ENCODE measurements around the gene YOD1.

YOD1 gene

DNA sequence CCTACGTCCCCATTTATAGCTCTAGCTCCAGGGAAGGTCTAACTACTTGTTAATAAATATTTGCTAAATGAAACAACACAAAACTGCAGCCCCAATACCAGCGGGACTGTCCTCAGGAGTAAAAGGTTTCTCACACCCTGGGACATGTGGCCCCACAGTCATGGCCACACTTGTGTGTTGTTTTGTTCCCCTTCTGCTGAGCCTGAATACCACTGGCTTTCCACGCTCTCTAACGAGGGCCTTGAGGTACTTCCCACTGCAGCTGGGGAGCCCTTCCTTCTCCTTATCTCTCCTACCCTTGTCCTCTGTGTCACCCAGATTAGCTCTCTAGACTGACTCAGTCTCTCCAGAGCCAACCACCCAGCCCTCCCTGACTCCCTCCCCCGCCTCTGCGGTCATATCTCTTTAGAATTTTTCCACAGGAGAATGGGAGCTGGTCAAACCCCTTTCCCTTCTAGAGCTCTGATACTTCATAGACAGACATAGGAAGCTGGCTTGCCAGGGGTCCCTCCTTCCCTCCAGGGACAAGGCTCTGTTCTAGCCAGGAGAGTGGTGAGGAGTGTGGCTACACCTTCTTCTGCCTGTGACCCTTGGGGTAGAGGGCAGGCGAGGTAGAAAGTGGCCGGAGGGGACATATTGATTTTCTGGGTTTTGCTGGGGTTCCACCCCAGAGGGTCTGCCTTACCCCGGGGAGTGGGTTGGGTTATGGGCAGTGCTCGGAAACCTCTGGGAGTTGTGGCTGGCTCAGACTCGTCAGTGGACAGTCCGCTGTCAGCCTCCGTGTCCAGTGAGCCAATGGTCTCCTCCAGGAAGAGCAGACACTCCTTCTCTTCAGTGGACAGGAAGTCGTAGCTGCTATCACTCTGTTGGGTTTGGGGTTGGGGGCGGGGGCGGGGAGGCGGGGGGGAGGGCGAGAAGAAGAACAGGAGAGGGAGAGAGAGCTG is 26.5 kb downstream of the YOD1 start:
- peak in 1 of 2 donors; percentile 26 for DNase-seq

DNA sequence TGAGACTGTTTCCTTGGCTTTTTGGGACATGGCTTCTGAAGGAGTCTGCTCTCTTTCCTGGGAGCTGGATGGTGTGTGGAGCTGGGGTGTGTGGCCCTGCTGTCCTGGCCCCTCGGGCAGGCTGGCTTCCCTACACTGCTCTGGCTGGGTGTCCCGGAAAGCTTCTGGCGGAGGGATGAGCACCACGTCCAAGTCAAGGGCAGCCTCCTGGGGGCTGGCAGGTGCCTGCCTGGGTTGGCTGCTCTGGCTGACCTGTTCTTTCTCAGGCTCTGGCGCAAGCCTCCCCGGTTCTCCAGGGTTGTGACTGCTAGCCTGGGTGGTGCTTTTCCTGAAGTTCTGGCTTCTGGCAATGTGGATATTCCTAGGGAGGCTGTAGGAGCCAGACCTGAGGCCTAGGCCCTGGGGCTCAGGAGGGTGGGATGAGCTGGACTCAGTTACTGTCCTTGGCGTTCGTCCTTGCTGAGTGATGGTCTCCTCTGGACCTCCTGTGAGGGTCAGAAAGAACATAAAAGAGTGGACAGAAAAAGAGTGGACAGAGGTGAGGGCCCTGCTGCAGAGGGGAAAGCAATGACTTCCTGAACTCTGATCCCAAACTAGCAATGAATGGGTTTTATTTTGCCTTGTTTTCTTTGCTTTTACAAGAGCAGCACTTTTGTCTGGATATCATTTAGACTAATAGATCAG is 27.9 kb downstream of the YOD1 start:
- DNase-seq, result no peak

DNA sequence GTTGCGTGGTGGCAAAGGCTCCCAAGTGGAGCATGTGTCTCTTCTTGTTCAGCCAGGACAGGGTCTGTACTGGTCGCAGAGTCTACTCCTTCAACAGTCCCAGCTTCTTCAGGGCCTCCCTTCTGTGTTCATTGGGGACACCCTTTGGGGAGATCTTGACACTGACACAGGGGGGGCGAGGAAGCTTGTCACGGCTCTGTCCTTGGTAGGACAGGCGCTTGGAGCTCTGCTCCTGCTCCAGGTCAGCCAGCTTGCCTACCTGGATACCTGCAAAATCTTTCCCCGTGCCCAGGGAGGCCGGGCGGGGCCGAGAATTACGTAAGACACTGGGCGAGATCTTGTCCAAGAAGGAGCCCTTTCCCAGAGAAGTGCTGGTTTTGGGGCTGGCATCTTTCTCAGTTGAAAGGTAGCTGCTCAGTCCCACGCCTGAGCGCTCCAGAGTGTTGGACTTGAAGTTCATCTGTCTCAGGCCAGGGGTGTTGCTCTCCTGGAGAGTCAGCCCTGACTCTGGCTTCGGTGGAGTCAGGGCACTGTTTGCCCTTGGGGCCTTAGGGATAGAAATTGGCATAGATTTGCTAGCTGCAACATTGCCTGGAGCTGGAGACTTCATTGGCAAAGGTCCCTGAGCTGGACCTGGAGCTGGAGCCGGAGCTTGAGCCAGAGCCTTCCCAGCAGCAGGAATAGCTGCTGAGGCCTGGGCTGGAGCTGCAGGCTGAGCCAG is 29.0 kb downstream of the YOD1 start:
- no peak for DNase-seq

DNA sequence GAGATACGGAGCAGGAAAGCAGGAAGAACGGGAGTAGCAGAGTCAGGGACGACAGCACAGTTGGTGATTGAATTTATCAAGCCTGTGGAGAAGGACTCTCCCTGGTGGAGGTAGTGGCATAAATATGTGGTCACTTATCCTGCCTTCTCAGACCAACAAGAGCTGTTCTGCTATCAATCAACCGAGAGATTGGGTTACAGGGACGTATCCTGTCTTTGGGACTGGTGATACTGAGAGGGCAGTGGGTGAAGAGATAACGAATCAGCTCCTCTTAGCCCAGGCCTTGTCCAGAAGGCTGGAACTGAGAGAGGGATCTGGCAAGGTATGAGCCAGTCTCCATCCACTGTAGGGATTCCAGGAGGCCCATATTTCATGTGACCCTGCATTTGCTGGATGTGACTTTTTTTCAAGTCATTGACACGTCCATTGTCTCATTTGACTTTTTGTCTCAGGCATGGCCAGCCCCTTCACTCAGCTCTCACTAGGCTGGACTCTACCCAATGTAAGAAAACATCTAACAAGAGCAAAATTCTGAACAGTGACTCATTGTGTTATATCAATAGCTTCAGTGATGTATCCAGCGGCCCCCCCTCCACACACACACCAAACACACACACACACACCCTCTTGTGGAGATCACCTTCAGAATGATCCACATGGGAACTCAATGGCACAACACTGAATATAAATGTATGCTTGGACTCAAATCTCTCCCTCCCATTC is 29.7 kb downstream of the YOD1 start:
- no peak for DNase-seq

DNA sequence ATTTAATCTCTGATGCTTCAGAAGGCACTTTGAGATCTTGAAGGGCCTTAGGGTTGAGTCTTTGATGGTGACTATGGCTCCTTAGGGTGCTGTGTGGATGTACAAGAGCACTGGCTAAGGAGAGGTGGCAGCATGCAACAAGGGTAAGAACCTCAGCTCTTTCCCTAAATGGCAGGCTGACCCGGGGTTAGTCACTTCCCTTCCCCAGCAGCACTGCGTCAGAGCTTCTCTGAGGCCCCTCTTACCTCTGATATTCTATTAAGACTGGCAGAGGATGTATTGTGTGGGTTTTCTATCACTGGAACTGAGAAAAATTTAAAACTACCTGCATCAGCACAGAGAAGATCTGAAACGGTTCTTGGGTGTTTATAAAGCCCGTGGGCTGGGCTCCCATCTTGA is 30.3 kb downstream of the YOD1 start:
- no peak for DNase-seq

DNA sequence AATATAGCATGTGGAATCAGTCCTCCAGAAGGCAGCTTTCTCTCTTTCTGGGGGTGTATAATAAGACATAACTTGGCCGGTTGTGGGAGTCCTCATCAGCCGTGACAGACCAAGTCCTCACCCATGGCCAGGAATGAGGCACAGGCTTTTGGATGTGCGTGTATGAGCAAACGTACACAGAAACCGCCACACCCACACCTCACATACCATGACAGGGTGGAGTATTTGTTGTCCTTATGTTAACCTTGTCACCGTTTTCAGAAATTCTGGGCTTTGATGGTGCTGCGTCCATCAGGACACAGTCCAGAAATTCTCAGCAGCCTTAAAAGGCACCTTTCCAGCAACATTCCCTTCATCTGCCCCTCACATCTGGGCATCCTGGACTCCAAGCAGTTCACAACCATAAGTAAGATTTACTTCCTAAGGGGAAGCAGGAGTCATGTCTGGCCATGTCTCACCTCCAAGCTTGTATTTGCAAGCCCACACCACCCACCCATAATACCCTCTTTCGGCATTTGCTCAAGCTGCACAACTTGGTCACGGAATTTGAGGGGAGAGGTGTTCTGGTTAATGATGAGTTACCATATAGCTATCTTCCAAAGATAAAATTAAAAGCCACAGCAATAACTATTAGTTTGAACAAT is 30.8 kb downstream of the YOD1 start:
- DNase-seq, result no peak

DNA sequence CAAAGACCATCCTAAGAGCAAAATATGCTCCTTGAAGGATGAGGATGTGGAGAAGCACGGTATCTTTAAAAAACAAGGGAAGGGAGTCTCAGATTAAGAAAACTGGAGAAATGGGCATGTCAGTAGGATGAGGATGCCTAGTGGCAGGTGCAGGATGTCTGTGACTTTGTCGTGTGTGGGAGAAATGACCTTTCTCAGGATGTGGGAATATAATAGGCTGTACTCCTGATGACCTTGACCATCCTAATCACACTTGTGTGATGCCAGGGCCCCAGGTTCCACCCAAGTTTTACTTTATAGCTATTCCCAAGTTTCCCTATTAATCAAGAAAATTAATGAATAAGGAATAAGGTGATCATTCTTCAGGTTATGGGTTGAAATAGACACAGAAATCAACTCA is 31.3 kb downstream of the YOD1 start:
- DNase-seq, result no peak

DNA sequence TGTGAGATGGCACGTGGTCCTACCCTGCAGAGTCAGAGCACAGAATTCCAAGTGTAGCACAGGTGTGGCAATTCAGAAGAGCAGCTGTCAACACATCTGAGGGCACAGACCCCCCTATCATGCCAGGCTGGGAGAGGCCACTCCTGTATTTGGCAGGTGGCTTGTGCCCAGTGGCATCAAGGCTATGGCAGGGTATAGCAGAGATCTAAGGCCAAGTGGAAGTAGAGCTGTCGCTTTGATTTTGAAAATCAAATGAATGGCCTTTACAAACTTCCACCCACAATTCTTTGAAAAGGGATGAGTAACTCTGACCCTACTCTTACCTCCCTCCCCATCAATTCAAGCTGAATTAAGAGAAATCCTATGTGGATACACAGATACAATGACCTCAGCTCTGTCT is 31.8 kb downstream of the YOD1 start:
- DNase-seq, result no peak

DNA sequence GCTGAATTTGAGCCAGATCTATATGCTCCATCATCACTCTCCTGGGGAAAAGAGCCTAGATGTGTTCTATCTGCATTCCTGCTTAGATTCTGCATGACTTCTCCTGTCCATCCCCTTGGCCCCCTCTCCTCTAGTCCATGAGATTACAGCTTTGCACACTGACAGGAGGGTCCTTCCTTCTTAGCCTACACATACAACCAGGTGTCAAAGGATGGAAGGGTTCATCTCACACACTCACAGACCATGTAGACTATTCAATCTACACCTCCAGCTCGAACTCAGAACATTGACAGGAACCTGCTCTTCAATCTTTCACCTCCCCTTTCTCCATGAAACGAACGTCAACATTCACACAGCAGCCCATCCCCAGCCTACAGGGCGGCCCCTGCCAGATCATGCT is 32.3 kb downstream of the YOD1 start:
- DNase-seq, result no peak

DNA sequence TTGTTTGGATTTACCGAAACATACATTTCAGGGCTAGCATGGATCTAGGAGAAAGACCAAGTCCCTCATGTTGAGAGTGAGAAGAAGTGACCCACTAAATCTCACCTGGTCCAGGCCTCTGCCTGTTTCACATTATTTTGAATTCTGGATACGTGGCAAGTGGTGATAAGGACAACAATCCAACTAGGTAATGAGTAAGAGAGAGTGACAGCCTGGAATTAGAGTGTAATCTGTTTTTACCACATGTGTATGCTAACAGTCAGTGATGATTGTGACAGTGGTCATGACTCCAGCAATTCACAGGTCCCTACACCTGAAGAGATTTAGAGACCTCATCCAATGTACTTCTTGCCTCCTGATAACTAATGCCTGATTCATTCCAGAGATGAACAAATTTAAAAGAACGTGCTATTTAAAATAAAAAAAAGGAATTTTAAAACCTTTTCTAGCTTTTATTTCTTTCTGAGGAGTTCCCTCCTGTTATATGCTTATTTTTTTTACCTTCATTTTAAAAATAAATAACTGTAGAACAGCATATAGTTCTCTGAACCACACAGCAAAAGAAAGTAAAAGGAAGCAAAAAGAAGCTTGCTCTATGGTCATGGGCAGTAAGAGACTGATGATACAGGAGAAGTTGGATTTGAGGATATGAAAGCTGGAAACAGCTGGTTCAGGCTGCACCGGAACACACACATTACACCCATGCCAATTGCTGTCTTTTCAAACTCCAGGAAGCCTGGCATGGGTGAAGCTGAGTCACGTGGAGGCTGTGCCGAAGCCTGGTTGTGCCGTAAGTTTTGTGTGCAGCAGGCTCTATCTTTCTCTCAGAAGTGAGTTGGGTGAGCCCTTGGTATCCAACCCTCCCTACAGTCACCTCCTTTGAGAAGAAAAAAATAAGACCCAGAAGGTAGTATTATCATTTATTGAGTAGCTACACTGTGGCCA is 33.1 kb downstream of the YOD1 start:
- DNase-seq, result no peak

DNA sequence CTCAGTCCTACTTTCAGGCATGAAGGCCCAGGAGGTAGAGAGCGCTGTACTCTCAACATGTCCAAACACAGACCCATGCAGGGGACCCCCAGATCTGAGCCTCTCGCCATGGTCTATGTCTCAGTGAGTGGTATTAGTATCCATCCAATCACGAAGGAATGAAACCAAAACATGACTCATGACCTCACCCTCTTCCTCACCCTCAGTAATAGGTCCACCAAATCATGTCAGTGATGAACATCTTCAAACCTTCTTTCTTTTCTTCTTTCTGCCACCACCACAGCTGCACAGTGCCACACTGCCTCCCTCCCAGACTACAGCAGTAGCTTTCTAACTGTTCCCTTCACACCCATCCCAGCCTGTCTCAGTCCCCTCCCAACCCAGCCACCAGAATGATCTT is 35.2 kb downstream of the YOD1 start:
- DNase-seq, result no peak

DNA sequence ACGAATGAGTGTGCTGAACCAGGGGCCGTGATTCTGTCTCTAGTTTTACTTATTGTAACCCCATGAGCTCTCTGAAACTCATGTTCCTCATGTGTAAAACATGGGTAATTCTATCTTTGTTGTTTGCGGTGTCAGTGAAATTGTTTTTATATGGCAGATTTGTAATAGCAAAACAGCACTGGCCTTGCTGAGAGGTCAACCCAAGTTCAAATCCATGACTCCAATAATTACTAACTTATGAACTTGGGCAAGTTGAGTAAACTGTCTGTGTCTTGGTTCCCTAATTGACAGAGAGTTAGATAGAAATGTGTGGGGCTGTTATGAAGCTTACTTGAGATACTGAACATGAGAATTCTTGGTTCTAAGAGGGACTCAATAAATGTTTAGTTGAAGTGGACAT is 36.3 kb downstream of the YOD1 start:
- no peak for DNase-seq

DNA sequence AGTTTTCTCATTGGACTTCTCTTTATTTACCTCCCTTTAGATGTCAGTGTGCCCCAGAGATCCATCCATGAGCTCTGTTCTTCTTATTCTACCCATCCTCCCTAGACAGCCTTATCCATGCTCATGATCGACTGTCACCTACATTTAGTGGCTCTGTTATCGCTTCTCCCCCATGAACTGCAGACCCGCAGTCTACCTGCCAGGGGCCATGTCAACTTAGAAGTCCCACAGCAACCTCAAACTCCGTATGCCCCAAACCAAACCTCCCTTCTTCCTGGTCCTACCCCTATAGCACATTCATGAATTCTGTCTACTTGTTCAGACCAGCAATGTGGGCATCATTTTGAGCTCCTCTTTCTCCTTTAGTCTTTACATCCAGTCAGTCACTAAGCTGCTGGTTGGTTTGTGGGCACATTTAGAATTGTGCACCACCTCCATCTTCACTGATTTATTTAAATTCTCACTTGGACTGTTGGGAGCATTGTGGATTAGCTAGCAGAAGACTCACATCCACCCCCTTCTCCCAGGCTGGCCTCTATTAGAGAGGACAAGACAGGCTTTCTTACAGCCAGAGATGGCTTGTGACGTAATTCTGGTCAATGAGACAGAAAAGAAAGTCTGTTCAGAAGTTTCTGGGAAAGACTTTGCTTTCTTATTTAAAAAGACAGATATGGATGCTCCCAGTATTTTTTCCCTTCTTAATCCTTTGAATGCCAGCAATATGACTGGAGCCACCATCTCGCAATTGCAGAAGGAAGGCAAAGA is 37.5 kb downstream of the YOD1 start:
- DNase-seq, result no peak

DNA sequence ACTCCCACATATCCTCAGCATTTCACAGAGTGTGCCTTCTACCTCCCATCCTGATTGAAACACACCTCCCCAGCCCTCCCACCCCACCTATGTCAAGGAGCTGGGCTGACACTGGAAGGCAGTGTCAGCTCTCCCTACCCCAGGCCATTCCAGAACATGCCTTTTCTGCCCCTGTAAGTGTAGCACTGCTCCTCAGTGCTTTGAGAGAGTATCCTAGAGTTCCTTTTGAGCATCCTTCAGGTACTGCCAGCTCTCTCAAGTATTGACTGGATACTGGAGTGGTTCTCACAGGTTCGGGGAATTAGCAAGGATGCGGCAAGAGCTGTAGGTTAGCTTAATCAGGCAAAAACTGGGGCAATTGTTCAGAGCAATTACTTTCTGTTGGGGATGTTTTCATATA is 40.3 kb downstream of the YOD1 start:
- no peak for DNase-seq

DNA sequence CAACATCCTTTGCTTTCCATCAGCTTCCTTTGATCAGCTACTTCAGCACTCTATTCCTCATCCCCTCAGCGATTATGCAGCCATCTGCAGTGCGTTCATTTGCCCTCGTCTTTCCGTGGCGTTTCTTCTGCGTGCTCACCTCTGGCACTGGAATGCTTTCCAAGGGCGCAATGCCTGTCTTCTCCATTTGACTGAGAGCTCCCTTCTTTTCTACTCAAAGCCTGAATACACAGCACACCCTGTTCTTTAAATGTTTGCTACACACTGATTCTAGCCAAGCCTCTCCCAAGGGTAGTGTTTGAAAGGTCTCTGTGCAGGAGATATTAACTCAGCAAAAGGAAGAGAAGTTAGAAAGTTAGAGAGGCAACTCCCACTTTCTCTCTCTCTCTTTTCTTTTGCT is 41.1 kb downstream of the YOD1 start:
- no peak for DNase-seq

DNA sequence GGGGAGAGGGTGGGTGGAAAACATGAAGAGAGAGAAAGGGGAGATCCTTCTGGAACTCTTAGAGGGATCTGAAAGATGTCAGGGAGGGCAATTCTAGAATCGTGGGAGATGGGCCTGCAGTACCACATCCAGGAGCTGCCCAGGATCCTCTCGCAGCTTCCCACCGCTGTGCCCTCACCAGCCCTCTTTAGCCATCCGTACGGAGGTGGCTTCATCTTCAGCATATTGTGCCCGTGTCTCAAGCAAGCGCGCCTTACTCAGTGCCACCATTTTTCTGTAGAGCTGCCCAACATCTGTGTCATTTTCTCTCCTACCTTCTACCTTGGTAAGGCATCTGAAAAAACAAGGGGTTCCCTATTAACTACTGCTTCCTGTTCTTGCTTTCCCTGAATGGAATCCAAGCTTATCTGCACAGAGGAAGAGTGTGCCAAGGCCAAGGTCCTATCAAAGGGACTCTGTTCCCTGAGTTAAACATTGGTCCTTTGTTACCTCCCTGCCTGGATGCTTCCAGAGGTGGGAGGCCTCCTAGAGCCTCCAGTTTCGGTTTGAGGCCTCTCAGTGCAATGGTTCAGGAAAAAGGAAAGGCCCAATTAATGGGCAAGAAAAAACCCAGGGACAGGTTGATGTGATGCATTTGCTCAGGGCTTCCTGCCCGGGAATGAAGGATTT is 41.7 kb downstream of the YOD1 start:
- no peak for DNase-seq

DNA sequence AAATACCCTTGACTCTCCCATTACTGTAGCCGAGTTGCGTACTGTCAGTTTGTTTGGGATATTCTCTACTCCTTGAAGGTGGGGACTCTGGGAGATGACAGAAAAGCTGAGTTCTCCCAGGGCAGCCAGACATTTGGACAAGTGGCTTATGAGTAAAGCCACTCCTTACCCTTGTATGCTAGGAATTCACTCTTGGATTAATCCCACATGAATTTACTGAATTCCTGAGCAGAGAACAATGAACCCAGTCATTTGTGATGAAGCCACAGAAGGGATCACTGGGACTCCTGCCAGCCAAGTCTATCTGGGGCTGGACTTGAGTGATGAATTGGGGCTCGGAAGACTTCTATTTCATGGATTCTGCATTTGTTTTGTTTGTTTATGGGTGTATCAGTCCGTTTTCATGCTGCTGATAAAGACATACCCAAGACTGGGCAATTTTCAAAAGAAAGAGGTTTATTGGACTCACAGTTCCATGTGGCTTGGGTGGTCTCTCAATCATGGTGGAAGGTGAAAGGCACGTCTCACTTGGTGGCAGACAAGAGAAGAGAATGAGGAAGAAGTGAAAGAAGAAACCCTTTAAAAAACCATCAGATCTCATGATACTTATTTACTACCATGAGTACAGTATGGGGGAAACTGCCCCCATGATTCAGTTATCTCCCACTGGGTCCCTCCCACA is 43.5 kb downstream of the YOD1 start:
- DNase-seq, result no peak

DNA sequence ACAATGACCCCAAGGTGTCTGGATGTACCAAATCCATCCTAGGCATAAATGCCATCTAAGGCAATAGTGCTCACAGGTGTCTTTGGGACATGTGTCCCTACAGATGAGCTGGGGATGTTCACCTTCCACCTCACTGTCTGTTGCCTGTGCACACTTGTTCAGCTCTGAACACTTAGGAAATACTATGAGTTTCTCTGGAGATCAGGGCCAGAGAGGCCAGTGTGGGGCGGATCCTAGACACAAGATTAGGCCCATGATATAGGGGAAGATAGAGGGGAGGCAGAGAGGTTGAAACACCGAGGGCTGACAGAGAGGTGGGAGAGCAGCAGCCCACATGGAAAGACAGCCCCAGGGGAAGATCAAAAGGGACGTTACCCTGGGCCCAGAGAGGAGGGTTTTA is 44.1 kb downstream of the YOD1 start:
- DNase-seq, result no peak

DNA sequence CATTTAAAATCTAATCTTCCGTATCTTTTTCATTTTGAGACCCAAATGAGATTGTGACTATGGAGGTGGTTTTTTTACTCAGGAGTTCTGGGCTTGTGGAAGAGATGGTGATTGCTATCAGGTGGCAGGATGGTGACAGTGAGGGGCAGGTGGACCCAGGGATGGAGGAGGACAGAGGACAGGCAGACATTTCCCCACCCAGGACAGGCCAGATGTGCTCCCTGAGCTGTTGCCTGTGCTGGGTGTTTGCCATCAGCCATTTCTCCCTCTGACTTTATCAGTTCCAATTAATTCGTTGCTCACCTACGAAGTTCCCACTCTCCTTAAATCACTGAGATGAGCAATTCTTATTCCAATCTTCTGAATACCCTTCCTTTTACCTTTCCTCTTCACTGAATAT is 44.9 kb downstream of the YOD1 start:
- DNase-seq, result no peak

Data from stimulated activated CD4-positive, alpha-beta T cell treated with anti-CD3 and anti-CD28 coated beads, Interleukin-2, amount 100 ng/mL, for 24 hours (primary cell).